Measurements from ENCODE around the gene DCAKD.

DNA sequence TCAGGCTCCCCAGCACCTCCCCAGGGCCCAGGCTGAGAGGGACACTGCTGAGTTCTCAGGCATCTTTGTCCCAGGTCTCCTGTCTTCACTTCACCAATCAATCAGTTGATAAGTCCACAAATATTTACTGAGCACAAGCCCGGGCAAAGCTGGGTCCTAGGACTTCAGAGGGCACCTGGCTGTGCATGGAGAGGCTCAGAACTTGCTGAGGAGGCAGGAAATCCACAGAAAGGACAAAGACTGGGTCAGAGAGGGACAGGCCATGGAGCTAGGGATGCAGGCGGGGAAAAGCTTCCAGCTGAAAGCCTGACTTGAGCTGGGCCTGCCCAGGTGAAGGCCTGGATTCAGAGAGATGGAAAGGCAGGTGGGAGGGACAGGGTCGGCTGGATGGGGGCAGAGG is 50.1 kb downstream of the DCAKD start:
- no peak for TF ChIP-seq EZH2 (optimal IDR thresholded peaks at IDR 0.05; ENCODE audit: low read depth, low read length)
- TF ChIP-seq, protein P1, sequence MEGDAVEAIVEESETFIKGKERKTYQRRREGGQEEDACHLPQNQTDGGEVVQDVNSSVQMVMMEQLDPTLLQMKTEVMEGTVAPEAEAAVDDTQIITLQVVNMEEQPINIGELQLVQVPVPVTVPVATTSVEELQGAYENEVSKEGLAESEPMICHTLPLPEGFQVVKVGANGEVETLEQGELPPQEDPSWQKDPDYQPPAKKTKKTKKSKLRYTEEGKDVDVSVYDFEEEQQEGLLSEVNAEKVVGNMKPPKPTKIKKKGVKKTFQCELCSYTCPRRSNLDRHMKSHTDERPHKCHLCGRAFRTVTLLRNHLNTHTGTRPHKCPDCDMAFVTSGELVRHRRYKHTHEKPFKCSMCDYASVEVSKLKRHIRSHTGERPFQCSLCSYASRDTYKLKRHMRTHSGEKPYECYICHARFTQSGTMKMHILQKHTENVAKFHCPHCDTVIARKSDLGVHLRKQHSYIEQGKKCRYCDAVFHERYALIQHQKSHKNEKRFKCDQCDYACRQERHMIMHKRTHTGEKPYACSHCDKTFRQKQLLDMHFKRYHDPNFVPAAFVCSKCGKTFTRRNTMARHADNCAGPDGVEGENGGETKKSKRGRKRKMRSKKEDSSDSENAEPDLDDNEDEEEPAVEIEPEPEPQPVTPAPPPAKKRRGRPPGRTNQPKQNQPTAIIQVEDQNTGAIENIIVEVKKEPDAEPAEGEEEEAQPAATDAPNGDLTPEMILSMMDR (IDR thresholded peaks at IDR 0.05; ENCODE audit: low read length) = no peak

Measured in MM.1S (cell line).